Duodenal mucosa (tissue), 2 donors: ENCODE results near the gene JMJD8.

Source experiments
- H3K27ac ChIP-seq: one replicate; pipeline ENCODE4 v1.7.0; 2013; ENCODE audit warnings: low read depth, low read length
- H3K27me3 ChIP-seq, 2 donors: one replicate each; pipeline ENCODE4 v1.7.0; 2013; ENCODE audit warnings: low read length in 2 of 2, control low read depth in 1 of 2; ENCODE audit not compliant: insufficient read depth in 2 of 2, control insufficient read depth in 1 of 2
- H3K36me3 ChIP-seq, 2 donors: one replicate each; pipeline ENCODE4 v1.7.0; 2013; ENCODE audit warnings: low read length in 2 of 2, control low read depth in 1 of 2; ENCODE audit not compliant: insufficient read depth in 2 of 2, control insufficient read depth in 1 of 2
- H3K4me1 ChIP-seq, 2 donors: one replicate each; pipeline ENCODE4 v1.7.0; 2013; ENCODE audit warnings: low read length in 2 of 2, control low read depth in 1 of 2; ENCODE audit not compliant: insufficient read depth in 2 of 2, control insufficient read depth in 1 of 2
- H3K4me3 ChIP-seq, 2 donors: one replicate each; pipeline ENCODE4 v1.7.0; 2013; ENCODE audit warnings: low read length in 2 of 2, low read depth in 1 of 2
- H3K9ac ChIP-seq, 2 donors: one replicate each; pipeline ENCODE4 v1.7.0; 2013; ENCODE audit warnings: low read length in 2 of 2, low read depth in 1 of 2
- H3K9me3 ChIP-seq, 2 donors: one replicate each; pipeline ENCODE4 v1.7.0; 2013; ENCODE audit warnings: low read length in 2 of 2, control low read depth in 1 of 2; ENCODE audit not compliant: control insufficient read depth in 1 of 2

JMJD8 gene

DNA sequence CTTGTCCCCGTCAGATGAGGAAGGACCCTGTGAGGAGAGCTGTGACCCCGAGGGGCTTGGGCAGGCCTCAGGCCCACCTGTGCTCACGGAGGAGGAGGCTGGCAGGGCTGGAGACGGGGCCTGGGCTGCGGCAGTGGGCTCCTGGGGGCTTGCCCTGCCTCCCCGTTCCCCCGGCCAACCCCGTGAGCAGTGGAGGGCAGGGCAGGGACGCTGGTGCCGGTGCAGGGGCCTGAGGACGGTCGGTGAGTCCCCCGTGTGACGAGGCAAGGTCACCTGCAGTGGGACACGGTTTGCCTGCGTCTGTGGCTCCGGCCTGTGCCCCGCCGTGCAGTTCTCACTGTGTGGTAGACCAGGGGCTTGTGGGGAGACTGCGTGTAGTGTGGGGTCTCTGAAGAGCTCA lies 24.5 kb downstream of the JMJD8 start:
- Histone ChIP-seq H3K9me3 (no peaks in the 10 kb centered on the region), H3K27ac (no peak overlapping the region)

DNA sequence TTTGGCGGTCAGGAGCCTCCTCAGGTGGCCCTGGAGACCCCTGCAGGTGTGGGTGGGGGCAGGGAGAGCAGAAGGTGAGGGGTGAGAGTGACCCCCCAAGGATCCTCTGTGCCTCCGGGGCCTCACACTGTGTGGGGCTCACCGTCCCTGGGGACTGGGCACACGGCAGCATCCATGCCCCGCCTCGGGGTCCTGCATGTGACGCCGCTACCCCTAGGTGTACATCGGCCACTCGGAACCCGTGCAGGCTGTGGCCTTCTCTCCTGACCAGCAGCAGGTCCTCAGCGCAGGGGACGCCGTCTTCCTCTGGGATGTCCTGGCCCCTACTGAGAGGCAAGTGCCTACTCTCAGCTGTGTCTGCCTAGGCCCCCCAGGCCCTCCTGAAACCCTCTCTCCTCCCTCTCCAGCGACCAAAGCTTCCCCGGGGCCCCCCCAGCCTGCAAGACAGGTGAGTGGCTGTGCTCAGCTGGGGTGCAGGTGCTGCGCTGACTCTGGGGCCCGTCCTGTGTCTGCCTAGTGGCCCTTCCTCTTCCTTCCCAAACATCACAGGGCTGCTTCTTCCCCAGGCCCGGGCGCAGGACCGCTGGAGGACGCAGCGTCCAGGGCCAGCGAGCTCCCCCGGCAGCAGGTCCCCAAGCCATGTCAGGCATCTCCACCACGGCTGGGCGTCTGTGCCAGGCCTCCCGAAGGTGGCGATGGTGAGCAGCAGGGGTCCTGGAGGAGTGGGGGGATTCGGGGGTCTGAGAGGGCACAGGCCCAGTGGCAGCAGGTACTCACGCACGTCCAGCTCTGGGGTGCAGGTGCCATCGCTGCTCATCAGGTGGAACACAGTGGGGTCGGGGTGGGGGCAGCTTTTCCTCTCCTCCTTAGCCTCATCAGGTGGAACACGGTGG lies 25.2 kb downstream of the JMJD8 start:
- Histone ChIP-seq H3K27ac (no peak overlapping the region), H3K4me3 (no peak overlapping the region), H3K36me3 (peaks cover 0 to 16% of the 10 kb centered on the region in 2 donors), H3K4me1 (peaks cover 3 to 13% of the 10 kb centered on the region in 2 donors), H3K9ac (no peak overlapping the region), H3K9me3 (no peaks in the 10 kb centered on the region), H3K27me3 (no peaks in the 10 kb centered on the region)

More for the DNA sequence above, 24.5 kb downstream of the JMJD8 start:
- Histone ChIP-seq H3K4me3 (no peak overlapping the region), H3K27me3 (no peaks in the 10 kb centered on the region), H3K9ac (no peak overlapping the region), H3K36me3 (peaks cover 0 to 16% of the 10 kb centered on the region in 2 donors), H3K4me1 (peaks cover 3 to 13% of the 10 kb centered on the region in 2 donors)

DNA sequence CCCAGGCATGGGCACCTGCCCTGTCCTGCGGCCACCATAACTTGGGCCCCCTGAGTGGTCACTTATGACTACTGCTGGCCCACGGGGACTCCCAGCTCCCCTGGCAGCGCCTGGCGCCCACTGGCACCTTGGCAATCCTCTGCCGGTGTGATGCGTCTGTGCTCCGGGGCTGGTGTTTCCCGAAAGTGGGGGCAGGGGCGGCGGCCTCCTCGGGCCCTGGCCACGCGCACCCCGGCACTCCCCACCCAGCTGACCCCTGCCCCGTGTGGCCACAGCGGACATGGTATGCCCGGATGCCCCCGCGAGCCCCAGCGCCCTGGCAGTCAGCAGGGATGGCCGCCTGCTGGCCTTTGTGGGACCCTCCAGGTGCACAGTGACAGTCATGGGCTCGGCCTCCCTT lies 26.6 kb downstream of the JMJD8 start:
- Histone ChIP-seq H3K27me3 (no peaks in the 10 kb centered on the region), H3K9ac (no peak overlapping the region), H3K36me3 (peaks cover 0 to 16% of the 10 kb centered on the region in 2 donors), H3K9me3 (no peaks in the 10 kb centered on the region), H3K27ac (no peak overlapping the region), H3K4me1 (peaks cover 3 to 13% of the 10 kb centered on the region in 2 donors), H3K4me3 (no peak overlapping the region)

DNA sequence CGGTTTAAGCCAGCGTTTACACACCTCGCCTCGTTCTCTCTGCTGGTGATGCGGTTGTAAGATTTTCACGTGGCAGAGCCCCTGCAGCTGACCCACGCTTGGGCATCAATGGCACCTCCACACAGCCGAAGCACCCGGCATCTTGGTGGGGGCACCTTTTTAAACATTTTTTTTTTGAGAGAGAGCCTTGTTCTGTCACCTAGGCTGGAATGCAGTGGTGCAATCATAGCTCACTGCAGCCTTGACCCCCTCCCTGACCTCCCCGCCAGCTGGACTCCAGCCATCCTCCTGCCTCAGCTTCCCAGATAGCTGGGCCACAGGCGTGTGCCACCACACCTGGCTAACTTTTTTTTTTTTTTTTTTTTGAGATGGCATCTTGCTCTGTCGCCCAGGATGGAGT lies 30.1 kb downstream of the JMJD8 start:
- H3K27me3 ChIP-seq: no peaks in the 10 kb centered on the region
- H3K27ac ChIP-seq: no peak overlapping the region
- H3K36me3 ChIP-seq: peaks cover 0 to 15% of the 10 kb centered on the region in 2 donors
- H3K9ac ChIP-seq: no peak overlapping the region
- no peak overlapping the region for H3K4me3 ChIP-seq
- H3K9me3 ChIP-seq: no peaks in the 10 kb centered on the region
- H3K4me1 ChIP-seq: peaks cover 10 to 12% of the 10 kb centered on the region in 2 donors

GRCh38 chr16:652454-653305 lies 31.5 kb downstream of the JMJD8 start:
- Histone ChIP-seq H3K4me1 (peaks cover 20 to 21% of the 10 kb centered on the region in 2 donors), H3K4me3 (no peak overlapping the region), H3K9ac (no peak overlapping the region), H3K9me3 (no peaks in the 10 kb centered on the region), H3K36me3 (peaks cover 0 to 3% of the 10 kb centered on the region in 2 donors), H3K27me3 (no peaks in the 10 kb centered on the region), H3K27ac (no peak overlapping the region)

DNA sequence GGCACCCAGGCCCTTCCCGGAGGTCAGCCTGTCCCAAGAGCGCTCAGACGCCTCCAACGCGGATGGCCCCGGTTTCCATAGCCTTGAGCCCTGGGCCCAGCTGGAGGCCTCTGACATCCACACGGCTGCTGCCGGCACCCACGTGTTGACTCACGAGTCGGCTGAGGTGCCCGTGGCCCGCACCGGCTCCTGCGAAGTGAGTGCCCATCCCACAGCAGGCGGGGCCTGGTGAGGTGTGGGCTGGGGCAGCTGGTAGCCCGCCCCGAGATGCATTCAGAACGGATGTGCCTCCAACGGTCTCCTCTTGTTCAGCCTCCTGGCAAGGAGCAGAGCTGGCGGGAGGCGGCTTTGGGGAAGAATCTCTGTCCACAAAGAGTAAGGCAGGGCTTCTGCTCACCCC lies 32.3 kb downstream of the JMJD8 start:
- Histone ChIP-seq H3K9me3 (no peaks in the 10 kb centered on the region), H3K9ac (no peak overlapping the region), H3K4me1 (peaks cover 28 to 30% of the 10 kb centered on the region in 2 donors), H3K27ac (no peak overlapping the region), H3K36me3 (peaks cover 0 to 3% of the 10 kb centered on the region in 2 donors), H3K27me3 (no peaks in the 10 kb centered on the region), H3K4me3 (no peak overlapping the region)

GRCh38 chr16:649631-650030 lies 34.5 kb downstream of the JMJD8 start:
- H3K4me1 ChIP-seq: peaks cover 46 to 47% of the 10 kb centered on the region in 2 donors
- H3K27me3 ChIP-seq: no peaks in the 10 kb centered on the region
- peak overlapping the region; percentile 38 to 92 for H3K9ac ChIP-seq

GRCh38 chr16:648781-649589 lies 35.1 kb downstream of the JMJD8 start, which contains the start of gene WDR90:
WDR90 (plus strand) TSS chr16:649365; CDS start chr16:649417, 52 bp downstream.
- Histone ChIP-seq H3K4me1 (peaks cover 51 to 53% of the 10 kb centered on the region in 2 donors), H3K27ac (peak within 1 kb of the TSS; percentile 90), H3K36me3 (no peaks in the 10 kb centered on the region), H3K9me3 (no peaks in the 10 kb centered on the region), H3K27me3 (no peaks in the 10 kb centered on the region), H3K9ac (peak within 1 kb of the TSS; percentile 82 to 92), H3K4me3 (peak within 1 kb of the TSS; percentile 67 to 89)

More at GRCh38 chr16:649631-650030, 34.5 kb downstream of the JMJD8 start:
- no peak overlapping the region for H3K27ac ChIP-seq
- H3K9me3 ChIP-seq: no peaks in the 10 kb centered on the region
- no peaks in the 10 kb centered on the region for H3K36me3 ChIP-seq
- peak overlapping the region; percentile 67 to 89 for H3K4me3 ChIP-seq

DNA sequence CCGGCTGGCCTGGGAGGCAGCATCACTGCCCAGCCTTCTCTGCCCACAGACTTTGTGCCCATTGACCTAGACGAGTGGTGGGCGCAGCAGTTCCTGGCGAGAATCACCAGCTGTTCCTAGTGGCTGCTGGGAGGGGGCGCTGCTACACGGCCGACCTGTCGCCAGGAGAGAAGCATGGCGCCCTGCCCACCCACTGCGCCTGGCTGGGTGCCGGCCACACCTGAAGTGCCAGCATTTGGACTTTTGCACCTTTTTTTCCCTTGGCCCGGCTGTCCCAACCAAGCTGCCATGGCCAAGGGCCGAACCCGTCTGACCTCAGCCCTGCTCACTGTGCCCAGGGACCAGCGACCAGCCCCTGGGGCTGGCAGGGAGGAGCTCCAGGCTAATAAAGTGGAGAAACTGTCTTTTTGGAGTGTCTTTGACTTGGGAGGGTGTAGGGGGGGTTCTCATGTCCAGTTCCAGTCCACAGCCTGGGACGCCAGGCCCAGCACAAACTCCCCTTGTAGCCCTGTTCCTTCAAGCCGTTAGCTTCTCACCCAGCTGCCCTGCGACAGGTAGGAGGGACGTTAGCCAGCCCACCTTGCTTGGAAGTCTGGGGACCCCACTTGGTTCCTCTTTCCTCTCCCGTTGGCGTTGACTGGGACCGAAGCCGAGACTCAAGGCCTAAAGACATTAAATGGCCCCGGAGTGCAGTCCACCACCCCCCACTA lies 35.9 kb downstream of the JMJD8 start:
- Histone ChIP-seq H3K27me3 (no peaks in the 10 kb centered on the region), H3K9ac (peak overlapping the region; percentile 82 to 92), H3K4me3 (peak overlapping the region; percentile 67 to 89), H3K9me3 (no peaks in the 10 kb centered on the region), H3K36me3 (no peaks in the 10 kb centered on the region), H3K4me1 (peaks cover 52 to 59% of the 10 kb centered on the region in 2 donors), H3K27ac (peak overlapping the region; percentile 90)
